SK-N-SH (cell line): Measurements from ENCODE around the gene PARD3.

Experiments
- ELF1 ChIP-seq: IDR thresholded peaks from 2 replicates; pipeline ENCODE4 v1.4.0; 2012
- FOSL2 ChIP-seq: IDR thresholded peaks from 2 replicates; pipeline ENCODE4 v1.4.0; 2012; ENCODE audit warnings: low read depth, mild to moderate bottlenecking, moderate library complexity, borderline replicate concordance
- FOXM1 ChIP-seq: IDR thresholded peaks from 2 replicates; pipeline ENCODE4 v1.4.0; 2012; ENCODE audit warnings: low read depth, mild to moderate bottlenecking
- JUND ChIP-seq: IDR thresholded peaks from 2 replicates; pipeline ENCODE4 v1.4.0; 2012
- RCOR1 ChIP-seq: fragments of 150-350 bp; IDR thresholded peaks from 2 replicates; pipeline ENCODE4 v1.6.1; 2017; ENCODE audit warnings: antibody characterized with exemption, low read length
- TF ChIP-seq, protein P1 (sequence below): fragments of 200-600 bp; sonication (generic); IDR thresholded peaks from 2 replicates; pipeline ENCODE4 v1.6.1; 2017; ENCODE audit warnings: antibody characterized with exemption, mild to moderate bottlenecking, moderate library complexity

DNA sequence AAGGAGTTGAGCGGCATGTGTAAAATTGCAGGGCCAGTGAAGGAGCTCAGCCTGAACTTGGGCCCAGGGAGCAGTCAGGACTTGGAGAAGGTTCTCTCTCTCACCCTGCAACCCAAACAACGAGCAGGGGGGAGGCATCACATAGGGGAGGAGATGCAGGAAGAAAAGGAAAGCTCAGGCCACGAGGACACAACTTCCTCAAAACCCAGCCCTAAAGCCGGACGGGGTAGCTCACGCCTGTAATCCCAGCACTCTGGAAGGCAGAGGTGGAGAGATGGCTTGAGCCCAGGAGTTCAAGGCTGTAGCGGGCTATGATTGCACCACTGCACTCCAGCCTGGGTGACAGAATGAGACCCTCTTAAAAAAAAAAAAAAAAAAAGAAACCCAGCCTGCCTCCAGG is 629.1 kb downstream of the PARD3 start:
- no peak for TF ChIP-seq RCOR1
- TF ChIP-seq, protein P1, sequence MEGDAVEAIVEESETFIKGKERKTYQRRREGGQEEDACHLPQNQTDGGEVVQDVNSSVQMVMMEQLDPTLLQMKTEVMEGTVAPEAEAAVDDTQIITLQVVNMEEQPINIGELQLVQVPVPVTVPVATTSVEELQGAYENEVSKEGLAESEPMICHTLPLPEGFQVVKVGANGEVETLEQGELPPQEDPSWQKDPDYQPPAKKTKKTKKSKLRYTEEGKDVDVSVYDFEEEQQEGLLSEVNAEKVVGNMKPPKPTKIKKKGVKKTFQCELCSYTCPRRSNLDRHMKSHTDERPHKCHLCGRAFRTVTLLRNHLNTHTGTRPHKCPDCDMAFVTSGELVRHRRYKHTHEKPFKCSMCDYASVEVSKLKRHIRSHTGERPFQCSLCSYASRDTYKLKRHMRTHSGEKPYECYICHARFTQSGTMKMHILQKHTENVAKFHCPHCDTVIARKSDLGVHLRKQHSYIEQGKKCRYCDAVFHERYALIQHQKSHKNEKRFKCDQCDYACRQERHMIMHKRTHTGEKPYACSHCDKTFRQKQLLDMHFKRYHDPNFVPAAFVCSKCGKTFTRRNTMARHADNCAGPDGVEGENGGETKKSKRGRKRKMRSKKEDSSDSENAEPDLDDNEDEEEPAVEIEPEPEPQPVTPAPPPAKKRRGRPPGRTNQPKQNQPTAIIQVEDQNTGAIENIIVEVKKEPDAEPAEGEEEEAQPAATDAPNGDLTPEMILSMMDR = no peak
- TF ChIP-seq FOSL2 = no peak
- TF ChIP-seq ELF1 = no peak
- no peak for TF ChIP-seq FOXM1
- no peak for TF ChIP-seq JUND
